Measurements from ENCODE around the gene OR6K2.

The OR6K2 gene

GRCh38 chr1:158681606-158682005, 18.8 kb downstream of the OR6K2 start:
- no peak for DNase-seq

- DNase-seq = no peak
Observed at GRCh38 chr1:158679289-158679688, 21.2 kb downstream of the OR6K2 start.

GRCh38 chr1:158675563-158676323, 24.7 kb downstream of the OR6K2 start:
- no peak for DNase-seq

- no peak for DNase-seq
Observed at GRCh38 chr1:158674302-158674701, 26.1 kb downstream of the OR6K2 start.

GRCh38 chr1:158666037-158666436, 34.4 kb downstream of the OR6K2 start:
- DNase-seq = no peak

GRCh38 chr1:158654571-158654970, 45.9 kb downstream of the OR6K2 start:
- no peak for DNase-seq

GRCh38 chr1:158654086-158654485, 46.4 kb downstream of the OR6K2 start:
- DNase-seq = no peak

GRCh38 chr1:158652721-158653334, 47.6 kb downstream of the OR6K2 start:
- no peak for DNase-seq

All from hippocampal formation (tissue), 2 donors.